ENCODE data around the gene MRPS23.

MRPS23 gene

GRCh38 chr17:57879437-57880085, 29.7 kb upstream of the MRPS23 start:
- no peak for DNase-seq

DNA sequence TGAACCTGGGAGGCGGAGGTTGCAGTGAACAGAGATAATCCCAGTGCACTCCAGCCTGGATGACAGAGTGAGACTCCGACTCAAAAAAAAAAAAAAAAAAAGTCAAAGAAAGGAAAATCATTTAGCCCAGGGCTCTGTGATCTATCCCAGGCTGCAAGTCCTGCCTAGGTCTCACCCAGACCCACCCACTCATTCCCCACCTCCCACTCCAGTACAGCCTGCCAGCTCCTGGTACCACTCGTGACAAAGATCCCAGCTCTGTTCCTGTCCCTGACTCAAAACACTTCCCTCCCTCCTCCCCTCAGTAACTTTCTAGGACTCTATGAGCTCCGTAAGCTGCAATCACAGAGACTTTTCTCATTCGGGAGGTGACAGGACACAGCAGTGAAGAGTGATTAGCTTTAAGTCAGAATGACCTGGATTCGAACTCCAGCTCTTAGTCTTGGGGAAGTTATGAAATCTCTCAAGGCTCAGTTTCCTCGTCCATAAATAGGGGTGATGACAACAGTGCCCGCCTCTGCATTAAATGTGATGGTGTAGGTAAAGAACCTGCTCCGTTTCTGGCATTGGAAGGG, 28.0 kb upstream of the MRPS23 start:
- no peak for DNase-seq

GRCh38 chr17:57876866-57877237, 27.0 kb upstream of the MRPS23 start:
- DNase-seq = no peak

DNA sequence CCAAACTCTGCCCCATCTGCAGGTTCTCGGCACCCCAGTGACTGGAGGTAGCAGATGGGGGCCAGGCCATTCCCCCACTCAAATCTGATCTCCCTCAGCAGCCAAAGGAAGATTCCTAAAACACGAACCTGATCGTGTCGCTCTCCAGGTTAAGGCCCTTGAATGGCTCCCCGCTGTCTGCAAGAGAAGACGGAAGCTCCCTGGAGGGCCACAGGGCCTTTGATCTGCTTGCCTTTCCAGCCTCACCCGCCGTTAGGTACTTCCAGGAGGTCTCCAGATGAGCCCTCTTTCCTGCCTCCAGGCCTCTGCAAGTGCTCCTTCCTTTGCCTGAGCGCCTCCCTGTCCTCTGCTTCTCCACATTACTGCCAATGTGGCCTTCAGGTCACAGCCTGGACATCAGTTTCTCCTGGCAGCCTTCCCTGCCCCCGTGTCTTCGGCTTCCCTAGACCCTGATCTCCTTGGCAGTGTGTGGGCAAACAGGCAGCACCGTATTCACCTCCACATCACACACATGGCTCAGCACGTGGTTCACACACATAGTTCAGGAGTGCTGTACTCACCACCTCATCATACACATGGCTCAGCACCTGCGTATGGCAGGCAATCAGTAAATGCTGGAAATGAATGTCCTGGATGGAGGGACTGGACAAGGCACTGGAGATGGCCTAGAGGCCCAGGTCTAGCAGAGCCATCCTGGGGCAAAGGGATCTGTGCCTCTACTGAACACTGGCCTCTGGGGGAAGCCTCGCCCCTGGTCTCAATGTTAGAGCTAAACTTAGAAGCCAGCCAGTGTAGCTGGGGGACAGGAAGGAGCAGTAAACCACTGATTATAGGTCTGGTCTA, 26.4 kb upstream of the MRPS23 start:
- DNase-seq = no peak

- peak; percentile 99 for DNase-seq
These were observed 25.6 kb upstream of the MRPS23 start for GRCh38 chr17:57875290-57876022.

- peak; percentile 98 for DNase-seq
These were observed 24.8 kb upstream of the MRPS23 start for GRCh38 chr17:57874434-57875289.

GRCh38 chr17:57874058-57874419, 24.2 kb upstream of the MRPS23 start:
- DNase-seq = no peak

GRCh38 chr17:57873261-57874057, 23.6 kb upstream of the MRPS23 start:
- DNase-seq = no peak

DNA sequence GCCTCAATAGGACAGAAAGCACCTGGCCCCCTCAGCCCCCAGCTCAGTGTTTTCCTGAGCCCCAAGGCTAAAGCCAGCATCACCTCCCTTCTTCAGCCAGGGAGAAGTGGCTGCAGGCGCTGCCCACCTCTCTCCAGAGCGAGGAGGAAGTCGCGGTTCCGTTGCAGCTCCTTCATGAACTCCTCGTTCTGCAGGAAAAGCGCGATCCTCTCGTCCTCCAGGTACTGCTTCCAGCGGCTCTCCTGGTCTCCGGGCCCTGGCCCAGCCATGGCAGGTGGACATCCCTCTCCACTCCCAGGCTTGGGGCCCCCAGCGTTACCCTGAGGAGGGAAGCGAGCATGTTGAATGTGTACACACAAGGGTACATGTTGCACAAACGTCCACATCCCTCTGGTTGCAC, 22.7 kb upstream of the MRPS23 start:
- no peak for DNase-seq

GRCh38 chr17:57871863-57872262, 22.0 kb upstream of the MRPS23 start:
- no peak for DNase-seq

- DNase-seq = no peak
These were observed 21.3 kb upstream of the MRPS23 start for GRCh38 chr17:57871155-57871554.

- peak; percentile 40 for DNase-seq
These were observed 20.4 kb upstream of the MRPS23 start for GRCh38 chr17:57870283-57870635.

DNA sequence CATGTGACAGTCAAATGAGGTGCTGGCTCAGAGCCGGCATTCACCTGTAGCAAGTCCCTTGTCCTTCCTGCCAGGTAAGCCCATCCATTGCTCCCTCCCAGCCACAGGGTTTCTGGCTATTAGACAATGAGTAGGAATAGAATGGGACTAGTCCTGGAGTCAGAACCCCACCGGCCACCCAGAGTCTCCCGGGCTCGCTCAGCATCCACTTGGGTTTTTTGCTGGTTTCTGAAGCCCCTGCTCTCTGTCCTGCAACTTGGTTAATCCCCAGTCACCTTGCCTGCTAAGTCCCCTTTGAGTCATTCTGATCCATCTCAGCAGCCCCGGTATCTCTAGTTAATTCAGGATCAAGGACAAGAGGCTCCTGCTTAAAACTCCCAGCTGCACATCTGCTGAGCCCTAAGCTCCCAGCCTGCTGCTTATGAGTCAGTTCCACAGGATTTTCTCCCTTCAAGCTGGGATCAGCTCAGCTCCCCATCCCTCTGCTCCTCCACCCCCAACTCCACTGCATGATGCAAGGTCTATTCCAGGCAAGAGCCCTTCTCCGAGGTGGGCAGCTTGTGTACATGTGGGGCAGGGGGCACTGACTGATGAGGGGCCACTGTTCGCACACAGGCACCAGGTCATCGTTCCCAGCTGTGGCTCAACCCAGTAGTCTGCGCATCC, 19.9 kb upstream of the MRPS23 start:
- DNase-seq = peak; percentile 94

- DNase-seq = no peak
These were observed 19.2 kb upstream of the MRPS23 start for GRCh38 chr17:57868910-57869616.

DNA sequence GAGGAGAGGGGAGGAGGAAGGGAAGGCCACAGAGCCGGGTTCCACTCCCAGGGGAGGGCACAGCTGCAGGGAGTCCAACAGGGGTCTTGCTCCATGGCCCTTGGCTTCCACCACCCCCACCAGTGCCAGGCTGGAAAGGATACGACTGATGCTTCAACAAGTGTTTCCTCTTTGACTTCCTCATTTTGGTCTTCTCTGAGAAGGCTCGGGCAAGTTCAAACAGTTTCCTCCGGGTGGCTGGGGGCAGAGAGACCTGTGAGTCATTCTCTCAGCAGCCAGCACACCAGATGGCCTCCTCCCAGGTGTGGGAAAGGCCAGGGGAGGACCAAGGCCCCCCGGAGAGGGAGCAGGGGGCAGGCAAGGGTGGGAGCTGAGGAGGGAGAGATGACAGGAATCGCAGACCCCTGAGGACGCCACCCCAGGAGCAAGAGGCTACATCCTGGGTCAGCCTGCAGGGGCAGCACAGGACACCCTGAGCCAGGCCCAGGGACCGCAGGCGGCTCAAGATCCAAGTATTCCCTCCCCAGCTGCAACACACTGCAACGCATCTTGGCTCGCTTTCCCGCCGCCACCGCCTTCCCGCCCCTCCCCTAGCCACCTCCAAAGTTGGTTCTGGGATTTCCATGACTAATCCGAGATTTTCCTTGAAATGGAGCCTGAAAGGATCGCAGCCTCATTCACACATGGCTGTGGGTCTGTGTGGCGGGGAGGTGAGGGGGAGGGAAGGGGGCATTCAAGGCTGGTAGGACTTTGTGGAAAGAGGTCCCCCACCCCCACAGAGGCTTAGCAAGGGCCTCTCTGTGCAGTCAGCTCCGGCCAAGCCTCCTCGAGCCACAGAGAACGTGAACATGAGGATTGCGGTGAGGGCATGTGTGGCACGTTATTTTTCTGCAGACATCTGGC, 18.4 kb upstream of the MRPS23 start:
- peak; percentile 95 for DNase-seq

DNA sequence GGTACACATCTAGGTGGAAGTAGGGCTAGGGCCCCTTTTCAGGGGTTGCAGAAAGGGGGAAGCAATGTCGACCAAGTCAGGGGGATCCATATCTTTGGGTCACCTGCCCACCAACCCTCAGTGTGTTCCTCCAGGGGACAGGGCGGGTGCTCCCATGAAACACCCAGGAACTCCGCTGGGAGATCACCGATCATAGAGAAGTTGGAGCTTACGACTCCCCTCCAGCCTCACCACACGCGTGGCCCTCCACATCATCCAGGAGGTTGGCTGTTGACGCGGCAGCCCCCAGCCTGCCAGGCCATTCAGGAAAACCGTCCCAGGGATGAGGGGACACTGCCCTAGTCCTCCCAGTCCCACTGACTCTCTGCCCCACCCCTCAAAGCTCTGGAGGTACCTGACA, 17.3 kb upstream of the MRPS23 start:
- no peak for DNase-seq

GRCh38 chr17:57866723-57867122, 16.9 kb upstream of the MRPS23 start:
- DNase-seq = no peak

GRCh38 chr17:57866319-57866718, 16.5 kb upstream of the MRPS23 start:
- no peak for DNase-seq

GRCh38 chr17:57864273-57864672, 14.4 kb upstream of the MRPS23 start:
- no peak for DNase-seq

All from fibroblast of skin of abdomen (primary cell).